Measurements from ENCODE around the gene BMPR1B. TPM values are rescaled to one million over a fixed set of nuclear protein-coding genes. Genes with fewer than 3 reads are reported as not detected.

BMPR1B gene
- total RNA-seq, 6 experiments from 2014 or later = 0.31 to 1.6 (median 0.62) TPM

GRCh38 chr4:94912606-94913005, 154.9 kb downstream of the BMPR1B start:
- no peak overlapping the region for H3K27ac ChIP-seq
- intact Hi-C loops (cut with DNase I) = no loop called here
- no peaks in the 10 kb centered on the region for H3K27me3 ChIP-seq
- TF ChIP-seq POLR2A (IDR thresholded peaks at IDR 0.05) (no peak), CTCF (IDR thresholded peaks at IDR 0.05) (no peak)
- DNase-seq (no peak), ATAC-seq (no peak)
- 48% methylated on average over 2 of the region's 2 CpGs for WGBS (ENCODE audit: insufficient coverage, low coverage, low lambda C conversion rate, missing lambda C conversion rate)
- H3K36me3 ChIP-seq = no peaks in the 10 kb centered on the region
- no peak overlapping the region for H3K4me3 ChIP-seq
- H3K4me1 ChIP-seq = no peaks in the 10 kb centered on the region
- H3K9me3 ChIP-seq = peaks cover 0 to 2% (median 0%) of the 10 kb centered on the region in 4 donors

GRCh38 chr4:94913316-94913715, 155.6 kb downstream of the BMPR1B start:
- Histone ChIP-seq H3K27ac (no peak overlapping the region), H3K27me3 (no peaks in the 10 kb centered on the region), H3K9me3 (peaks cover 0 to 2% (median 0%) of the 10 kb centered on the region in 4 donors), H3K36me3 (no peaks in the 10 kb centered on the region), H3K4me1 (no peaks in the 10 kb centered on the region), H3K4me3 (no peak overlapping the region)
- WGBS (ENCODE audit: insufficient coverage, low coverage, low lambda C conversion rate, missing lambda C conversion rate) = 47% methylated on average over 1 of the region's 1 CpG
- intact Hi-C loops (cut with DNase I) = no loop called here
- TF ChIP-seq CTCF (IDR thresholded peaks at IDR 0.05) (no peak), POLR2A (IDR thresholded peaks at IDR 0.05) (no peak)
- no peak for DNase-seq
- no peak for ATAC-seq

GRCh38 chr4:94917146-94917545, 159.4 kb downstream of the BMPR1B start:
- Histone ChIP-seq H3K36me3 (no peaks in the 10 kb centered on the region), H3K27ac (no peak overlapping the region), H3K9me3 (peaks cover 0 to 2% (median 0%) of the 10 kb centered on the region in 4 donors), H3K27me3 (no peaks in the 10 kb centered on the region), H3K4me1 (no peaks in the 10 kb centered on the region), H3K4me3 (no peak overlapping the region)
- ATAC-seq = no peak
- 33% methylated on average over 1 of the region's 2 CpGs for WGBS (ENCODE audit: insufficient coverage, low coverage, low lambda C conversion rate, missing lambda C conversion rate)
- TF ChIP-seq CTCF (IDR thresholded peaks at IDR 0.05) (no peak), POLR2A (IDR thresholded peaks at IDR 0.05) (no peak)
- no peak for DNase-seq
- intact Hi-C loops (cut with DNase I) = no loop called here

DNA sequence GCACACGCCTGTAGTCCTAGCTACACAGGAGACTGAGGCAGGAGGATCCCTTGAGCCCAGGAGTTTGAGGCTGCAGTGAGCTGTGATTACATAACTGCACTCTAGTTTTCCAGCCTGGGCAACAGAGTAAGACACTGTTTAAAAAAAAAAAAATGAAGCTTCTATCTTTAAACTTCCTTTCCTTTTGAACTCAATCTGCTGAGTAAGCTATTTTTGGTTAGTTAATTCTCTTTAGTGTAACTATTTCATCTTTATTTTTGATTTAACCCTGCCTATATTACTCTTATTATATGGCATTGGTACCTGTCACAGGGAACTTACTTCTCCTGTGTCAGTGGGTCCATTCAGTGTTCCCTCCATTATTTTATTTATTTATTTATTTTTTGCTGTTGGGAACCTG, 160.8 kb downstream of the BMPR1B start:
- no peak overlapping the region for H3K4me3 ChIP-seq
- TF ChIP-seq CTCF (IDR thresholded peaks at IDR 0.05) (no peak), POLR2A (IDR thresholded peaks at IDR 0.05) (no peak)
- peaks cover 0 to 2% (median 0%) of the 10 kb centered on the region in 4 donors for H3K9me3 ChIP-seq
- no peaks in the 10 kb centered on the region for H3K27me3 ChIP-seq
- ATAC-seq = no peak
- DNase-seq = no peak
- no peaks in the 10 kb centered on the region for H3K36me3 ChIP-seq
- WGBS (ENCODE audit: insufficient coverage, low coverage, low lambda C conversion rate, missing lambda C conversion rate) = 71% methylated on average over 1 of the region's 1 CpG
- intact Hi-C loops (cut with DNase I) = no loop called here
- H3K4me1 ChIP-seq = no peaks in the 10 kb centered on the region
- H3K27ac ChIP-seq = no peak overlapping the region

- no peak overlapping the region for H3K4me3 ChIP-seq
- peaks cover 0 to 2% (median 0%) of the 10 kb centered on the region in 4 donors for H3K9me3 ChIP-seq
- intact Hi-C loops (cut with DNase I) = no loop called here
- no peak for TF ChIP-seq CTCF (IDR thresholded peaks at IDR 0.05)
- no peak for TF ChIP-seq POLR2A (IDR thresholded peaks at IDR 0.05)
- WGBS (ENCODE audit: insufficient coverage, low coverage, low lambda C conversion rate, missing lambda C conversion rate) = 92% methylated on average over 4 of the region's 4 CpGs
- no peaks in the 10 kb centered on the region for H3K4me1 ChIP-seq
- no peak for ATAC-seq
- H3K27ac ChIP-seq = no peak overlapping the region
- no peak for DNase-seq
- H3K36me3 ChIP-seq = no peaks in the 10 kb centered on the region
- no peaks in the 10 kb centered on the region for H3K27me3 ChIP-seq
Measured at GRCh38 chr4:94920369-94920768, 162.6 kb downstream of the BMPR1B start.

All from right lobe of liver (tissue), 6 donors.